ENCODE data around the gene SEC23IP.
"Not testable (repeated sequence)": the region's sequence is repeated elsewhere in the genome, so short reads cannot be mapped to it uniquely, and the experiment has no call there.

The SEC23IP gene

DNA sequence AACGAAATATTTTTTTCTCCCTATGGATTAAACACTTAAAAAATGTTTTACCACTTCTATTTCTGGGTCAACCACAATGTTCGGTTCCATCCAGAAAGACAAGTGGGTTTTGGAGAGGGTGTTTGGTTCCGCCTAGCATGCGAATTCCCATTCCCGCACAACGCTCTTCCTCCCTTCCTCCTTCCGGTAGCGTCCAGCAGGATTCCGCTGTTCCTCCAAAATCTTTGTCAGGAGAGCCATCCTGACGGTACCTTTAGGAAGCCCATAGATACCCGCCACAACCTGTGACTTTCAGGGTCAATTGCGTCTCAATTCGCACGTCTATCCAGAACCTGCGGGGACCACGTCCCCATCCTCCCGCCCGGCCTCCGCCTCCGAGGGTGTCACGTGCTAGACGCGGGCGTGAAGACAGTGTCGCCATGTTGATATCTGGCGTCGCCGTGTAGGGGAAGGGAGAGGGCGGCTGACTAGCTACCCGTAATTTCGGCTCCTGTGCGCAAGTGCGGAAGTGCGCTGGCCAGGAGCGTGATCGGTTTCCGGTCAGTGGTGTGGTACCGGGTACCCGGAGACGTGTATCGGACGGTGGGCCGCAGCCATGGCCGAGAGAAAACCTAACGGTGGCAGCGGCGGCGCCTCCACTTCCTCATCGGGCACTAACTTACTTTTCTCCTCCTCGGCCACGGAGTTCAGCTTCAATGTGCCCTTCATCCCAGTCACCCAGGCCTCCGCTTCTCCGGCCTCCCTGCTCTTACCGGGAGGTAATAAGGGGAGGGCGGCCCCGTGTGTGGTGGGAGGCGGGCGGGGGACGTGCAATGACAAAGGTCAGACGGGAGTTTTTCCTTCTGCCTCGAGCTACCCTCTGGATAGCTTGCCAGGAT, at the start of gene SEC23IP:
SEC23IP (plus strand) TSS at position 543 of the 878 bp plus-strand sequence; CDS start at position 596, 53 bp downstream.
- DNase-seq = peak; percentile 94

DNA sequence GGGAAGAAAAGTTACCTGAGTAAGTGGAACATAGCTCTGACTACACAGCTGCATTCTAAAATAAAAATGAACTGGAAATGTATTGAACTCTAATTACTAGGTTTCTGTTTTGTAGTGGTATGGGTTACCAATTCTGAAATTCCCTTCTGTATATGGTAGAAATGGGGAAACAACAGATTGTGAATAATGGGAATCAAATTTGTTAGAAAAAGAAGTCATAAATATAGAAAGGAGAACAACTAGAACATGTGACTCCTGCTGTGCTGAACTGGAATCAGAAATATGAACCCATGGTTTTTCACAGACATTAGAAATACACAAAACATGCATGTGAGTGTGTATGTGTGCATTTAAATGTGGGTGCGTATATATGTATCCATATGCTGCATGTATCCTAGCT, 46.9 kb upstream of the SEC23IP start:
- no peak for DNase-seq

DNA sequence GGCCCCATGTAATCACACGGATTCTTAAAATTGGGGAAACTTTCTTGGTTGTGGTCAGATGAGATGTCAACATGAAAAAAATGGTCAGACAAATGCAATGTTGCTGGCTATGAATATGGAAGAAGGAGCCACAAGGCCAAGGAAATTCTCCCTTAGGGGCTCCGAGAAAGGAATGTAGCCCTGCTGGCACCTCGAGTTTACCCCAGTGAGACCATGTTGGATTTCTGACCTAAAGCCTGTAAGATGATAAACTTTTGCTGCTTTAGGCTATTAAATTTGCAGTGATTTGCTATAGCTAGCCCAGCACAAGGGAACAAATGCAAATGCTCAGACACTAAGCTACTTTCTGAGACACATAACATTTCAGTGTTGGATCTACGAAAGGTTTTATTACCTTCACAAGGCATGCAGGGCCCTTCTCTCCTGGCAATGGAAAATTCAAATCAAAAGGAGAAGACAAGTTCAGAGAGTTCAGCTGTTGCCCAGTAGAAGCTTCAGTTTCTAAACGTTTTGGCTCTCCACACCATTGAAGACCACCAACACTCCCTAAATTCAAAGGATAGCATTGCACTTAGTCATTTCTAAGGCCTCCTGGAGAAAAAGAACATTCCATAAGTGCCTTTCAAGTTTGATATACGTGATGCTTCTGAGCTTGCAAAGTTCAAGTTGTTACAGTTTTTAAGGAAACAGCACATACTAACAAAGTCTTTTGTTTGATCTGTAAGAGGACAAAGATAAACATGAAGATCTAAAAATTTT, 43.3 kb upstream of the SEC23IP start:
- no peak for DNase-seq

DNA sequence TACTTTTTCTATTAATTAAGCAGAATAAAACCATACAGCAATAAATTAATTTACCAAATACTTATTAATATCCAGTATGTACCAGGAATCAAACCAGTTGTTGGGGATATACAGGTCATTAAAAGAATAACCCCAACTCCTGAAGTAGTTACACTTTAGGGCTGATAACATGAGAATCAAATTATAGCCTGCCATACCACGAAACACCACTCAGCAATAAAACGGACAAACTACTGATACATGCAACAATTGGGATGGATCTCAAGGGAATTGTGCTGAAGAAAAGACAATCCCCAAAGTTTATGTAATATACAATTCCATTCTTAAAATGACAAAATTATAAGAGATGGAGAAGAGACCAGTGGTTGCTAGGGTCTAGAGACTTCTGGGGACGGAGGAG, 42.6 kb upstream of the SEC23IP start:
- DNase-seq = no peak

DNA sequence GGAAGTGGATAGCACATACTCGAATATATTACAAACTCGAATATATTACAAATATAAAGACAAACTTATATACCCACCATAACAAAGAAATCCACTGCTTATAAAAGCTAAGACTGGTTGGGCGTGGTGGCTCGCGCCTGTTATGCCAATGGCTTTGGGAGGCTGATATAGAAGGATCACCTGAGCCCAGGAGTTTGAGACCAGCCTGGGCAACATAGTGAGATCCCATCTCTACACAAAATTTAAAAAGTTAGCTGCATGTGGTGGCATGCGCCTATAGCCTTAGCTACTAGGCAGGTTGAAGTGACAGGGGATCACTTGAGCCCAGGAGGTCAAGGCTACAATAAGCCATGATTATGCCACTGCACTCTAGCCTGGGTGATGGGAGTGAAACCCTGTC, 40.3 kb upstream of the SEC23IP start:
- DNase-seq = no peak

DNA sequence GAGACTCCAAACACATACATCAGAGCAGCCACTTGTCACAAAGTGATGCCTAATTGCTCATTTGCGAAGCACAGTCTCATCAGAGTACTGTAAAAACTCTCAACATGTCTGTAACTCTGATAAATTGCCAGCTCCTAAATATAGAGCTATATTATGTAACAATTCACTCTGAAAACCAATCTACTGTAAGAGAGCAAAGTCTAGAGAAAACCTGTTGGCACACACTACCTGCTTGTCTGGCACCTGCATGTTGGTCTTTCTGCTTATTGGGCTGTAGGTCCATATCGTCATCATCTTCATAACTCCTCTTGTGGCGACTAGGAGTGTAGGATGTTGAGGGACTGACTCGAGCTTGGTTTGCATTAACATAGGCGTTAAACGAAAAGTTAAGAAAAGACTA, 39.7 kb upstream of the SEC23IP start:
- no peak for DNase-seq

DNA sequence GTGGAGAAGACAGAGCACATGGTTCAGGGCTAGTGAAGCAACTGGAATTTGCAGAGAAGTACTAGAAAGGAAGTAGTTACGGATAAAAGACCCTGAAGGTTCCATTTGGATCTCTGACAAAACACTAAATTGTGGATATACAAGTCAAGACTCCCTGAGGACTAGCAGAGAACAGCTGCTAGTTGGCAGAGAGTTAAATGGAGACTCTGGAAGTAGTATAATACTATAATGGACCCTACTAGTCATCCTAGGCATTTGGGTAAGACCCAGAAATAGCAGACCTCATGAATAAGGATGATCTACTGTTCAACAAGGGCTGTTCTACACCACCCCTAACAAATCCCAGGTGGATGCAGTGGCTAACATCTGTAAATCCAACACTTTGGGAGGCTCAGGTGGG, 39.0 kb upstream of the SEC23IP start:
- DNase-seq = no peak

DNA sequence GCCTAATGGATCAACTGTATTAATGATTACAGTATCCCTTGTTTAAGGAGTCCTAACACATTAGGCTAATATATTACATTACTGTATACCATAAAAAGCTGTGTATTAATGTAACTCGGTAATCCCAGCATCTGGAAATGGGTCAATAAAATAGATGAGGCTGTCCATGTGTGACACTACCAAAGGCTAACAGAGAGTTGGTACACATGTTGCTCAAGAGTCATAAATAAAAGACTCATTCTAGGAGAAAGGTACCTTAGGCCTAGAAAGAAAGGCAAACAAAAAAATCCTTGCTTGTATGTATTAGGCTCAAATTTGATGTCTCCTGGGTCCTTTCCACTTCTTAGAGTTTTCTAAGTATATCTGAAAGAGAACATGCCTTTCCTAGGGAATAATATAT, 34.5 kb upstream of the SEC23IP start:
- no peak for DNase-seq

DNA sequence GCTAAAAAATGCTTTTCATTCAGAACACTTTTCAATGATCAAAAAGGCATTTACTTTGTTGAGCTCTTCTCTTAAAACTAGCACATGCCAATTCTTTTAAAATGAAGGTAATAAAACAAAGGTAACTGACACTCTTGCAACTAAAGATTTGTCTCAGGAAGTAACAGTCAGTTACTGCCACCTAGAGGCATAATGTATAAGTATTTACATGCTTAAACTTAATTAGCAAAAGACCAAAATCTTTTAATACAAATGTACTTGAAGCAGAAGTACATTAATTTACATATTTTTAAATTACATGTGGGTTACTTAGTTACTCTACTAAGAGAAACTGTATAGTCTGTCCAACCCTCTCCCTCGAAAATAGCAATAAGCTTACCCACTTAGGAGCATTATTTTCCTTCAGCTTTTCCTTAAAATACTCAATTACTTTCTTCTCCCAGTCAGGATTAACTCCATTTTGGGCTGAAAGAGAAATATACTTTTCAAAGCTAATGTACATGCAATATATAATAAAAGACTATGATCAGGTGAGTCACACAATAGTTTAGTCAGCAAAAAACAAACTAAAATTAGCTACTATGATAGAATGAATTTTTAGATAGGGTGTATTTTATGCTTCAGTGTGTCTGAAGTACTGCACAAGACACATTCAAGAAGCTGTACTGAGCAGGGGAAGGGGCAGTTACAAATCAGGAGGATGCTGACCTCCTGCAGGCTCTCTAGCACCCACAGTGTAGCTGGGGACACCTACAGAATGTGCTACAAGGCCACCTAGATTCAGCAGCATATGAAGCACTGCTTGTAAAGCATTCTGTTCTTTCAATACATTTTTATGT, 32.9 kb upstream of the SEC23IP start:
- peak; percentile 48 for DNase-seq

DNA sequence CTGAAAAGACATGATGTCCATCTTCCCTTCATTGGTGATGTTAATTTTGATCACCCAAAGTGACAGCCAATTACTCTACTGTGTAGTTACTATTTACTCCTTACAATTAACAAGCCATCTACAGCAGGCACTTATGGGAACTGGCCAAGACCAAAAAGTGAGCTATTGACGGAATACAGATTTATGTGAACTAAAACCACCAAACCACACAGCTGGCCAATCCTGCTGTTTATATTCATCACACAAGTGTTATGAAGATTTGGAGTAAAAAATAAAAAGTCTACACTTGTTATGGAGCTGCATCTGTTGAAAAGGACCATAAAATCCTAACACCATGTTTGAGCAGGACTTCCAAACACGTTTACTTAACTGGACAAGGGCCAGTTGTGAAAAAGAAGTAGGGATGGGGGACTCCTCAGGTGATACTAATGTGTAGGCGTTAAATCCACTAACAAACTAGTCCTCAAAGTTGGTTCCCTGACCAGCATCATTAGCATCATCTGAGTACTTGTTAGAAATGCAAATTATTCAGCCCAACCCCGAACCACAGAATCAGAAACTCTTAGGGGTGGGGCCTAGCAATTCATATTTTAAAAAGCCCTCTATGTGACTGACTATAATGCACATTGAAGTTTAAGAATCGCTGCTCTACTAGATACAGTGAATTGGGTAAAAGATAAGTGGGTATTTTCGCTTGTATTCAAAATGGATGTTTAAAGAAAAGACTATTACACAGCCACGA, 31.5 kb upstream of the SEC23IP start:
- no peak for DNase-seq

DNA sequence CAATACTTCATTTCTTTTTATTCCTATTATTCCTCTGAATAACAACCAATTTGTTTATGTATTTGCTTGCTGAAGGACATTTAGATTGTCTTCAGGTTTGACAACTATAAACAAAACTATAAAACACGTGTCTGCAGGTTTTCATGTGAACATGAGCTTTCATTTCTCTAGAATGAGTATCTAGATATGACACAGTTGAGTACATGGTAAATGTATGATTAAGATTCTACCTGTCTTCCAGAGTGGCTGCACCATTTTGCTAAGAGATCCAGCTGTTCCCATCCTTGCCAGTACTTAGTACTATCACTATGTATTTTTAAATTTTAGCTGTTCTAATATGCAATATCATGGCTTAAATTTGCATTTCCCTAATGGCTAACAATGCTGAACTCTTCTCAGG, 30.0 kb upstream of the SEC23IP start:
- DNase-seq = no peak

DNA sequence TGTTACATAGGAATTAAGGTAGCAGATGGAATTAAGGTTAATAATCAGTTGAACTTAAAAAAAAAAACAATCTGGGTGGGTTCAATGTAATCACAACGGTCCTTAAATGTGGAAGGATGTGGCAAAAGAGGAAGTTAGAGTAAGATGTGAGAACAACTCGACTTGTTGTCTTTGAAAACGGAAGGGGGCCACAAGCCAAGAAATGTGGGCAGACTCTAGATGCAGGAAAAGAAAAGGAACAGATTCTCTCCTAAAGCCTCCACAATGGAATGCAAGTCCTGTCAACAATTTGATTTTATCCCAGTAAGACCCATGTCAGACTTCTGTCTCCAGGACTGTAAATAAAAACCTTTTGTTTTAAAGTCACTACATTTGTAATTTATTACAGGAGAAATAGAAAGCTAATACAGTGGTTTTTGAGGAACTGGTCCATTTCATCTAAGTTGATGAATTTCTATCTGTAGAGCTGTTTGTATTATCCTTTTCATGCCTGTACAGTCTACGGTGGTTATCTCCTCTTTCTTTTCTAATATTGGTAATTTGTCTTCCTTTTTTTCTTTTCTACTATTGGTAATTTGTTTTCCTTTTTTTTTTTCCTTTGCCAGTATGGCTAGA, 28.5 kb upstream of the SEC23IP start:
- no peak for DNase-seq

DNA sequence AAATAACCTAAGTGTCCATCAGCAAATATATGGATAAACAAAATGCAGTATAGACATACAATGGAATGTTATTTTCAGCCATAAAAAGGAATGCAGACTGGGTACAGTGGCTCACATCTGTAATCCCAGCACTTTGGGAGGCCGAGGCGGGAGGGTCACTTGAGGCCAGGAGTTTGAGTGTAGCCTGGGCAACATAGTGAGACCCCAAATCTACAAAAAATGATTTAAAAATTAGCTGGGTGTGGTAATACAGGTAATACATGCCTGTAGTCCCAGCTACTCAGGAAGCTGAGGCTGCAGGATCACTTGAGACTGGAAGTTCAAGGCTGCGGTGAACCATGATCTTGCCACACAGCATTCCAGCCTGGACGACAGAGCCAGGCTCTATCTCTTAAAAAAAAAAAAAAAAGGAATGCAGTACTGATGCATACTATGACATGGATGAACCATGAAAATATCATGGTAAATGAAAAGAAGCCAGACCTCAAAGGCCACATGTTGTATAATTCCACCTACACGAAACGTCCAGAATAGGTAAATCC, 26.8 kb upstream of the SEC23IP start:
- DNase-seq = no peak

DNA sequence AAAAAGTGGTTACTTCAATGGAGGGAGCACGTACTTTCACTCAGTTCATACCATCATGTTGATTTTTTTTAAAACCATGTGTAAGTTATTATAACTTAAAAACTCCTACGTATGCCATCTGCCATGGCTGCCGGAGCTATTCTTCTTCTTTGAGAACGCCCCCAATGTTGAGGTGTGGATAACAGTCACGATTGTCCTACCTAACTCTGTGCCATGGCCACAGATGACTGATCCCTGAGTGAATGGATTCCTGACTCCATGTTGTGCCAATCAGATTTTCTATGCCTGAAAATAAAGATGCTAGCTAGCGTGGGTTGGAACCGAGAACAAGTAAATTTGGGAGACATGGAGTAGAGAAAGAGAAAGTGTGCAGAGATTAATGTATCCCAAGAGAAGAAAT, 25.2 kb upstream of the SEC23IP start:
- no peak for DNase-seq

DNA sequence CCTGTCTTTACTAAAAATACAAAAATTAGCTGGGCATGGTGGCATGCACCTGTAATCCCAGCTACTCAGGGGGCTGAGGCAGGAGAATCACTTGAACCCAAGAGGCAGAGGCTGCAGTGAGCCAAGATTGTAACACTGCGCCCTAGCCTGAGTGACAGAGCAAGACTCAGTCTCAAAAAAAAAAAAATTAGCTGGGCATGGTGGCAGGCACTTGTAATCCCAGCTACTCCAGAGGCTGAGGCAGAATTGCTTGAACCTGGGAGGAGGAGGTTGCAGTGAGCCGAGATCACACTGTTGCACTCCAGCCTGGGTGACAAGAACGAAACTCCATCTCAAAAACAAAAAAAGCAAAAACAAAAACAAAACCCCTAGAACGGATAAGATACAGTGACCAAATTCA, 23.1 kb upstream of the SEC23IP start:
- not testable (repeated sequence) for DNase-seq

DNA sequence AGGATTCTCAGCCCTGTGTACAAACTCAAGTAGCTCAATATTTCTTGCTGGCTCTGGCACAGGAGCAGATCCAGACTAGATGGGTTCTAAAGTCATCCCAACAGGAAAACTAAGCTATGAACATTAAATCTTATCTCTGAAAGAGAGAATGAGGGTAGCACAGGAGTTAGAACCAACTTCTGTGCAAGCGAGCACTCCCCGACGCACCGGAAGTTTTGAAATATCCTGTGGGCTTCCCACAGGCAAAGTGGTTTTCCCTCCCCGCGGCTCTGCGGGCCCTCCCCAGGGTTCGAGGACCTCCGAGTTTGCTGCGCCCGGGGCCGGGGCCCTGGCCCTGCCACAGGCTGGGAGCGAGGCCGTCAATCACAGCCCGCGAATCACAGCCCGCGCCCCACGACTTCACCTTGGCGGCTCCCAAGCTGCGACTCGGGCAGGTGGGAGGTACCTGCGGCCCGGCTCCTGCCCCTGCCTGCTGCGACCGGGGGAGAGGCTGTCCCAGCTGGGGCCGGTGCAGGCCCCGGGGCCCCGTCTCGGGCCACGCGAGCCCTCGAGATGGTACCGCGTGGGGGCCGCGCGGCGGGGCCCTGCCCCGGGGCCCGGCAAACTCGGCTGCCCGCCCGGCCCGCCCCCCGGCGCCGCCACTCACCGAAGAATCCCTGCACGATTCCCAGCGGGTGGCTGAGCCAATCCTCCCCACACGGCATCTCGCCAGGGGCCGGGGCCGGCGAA, 20.5 kb upstream of the SEC23IP start:
- DNase-seq = peak; percentile 39

DNA sequence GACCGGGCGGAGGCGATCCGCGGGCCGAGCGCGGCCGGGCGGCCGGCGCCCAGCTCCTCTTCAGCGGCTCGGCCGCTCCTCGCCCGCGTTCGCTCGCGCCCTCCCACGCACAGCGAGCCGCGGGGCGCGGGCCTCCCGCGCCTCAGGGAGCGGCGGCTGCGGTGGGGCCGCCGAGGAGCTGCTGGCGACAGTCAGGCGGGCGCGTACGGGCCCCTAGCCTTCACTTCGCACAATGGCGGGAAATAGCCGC, 20.0 kb upstream of the SEC23IP start, which contains the start of gene MCMBP:
MCMBP (minus strand) TSS at position 234 of the 250 bp plus-strand sequence. CDS start 259 bp downstream, outside the sequence.
- no peak for DNase-seq

DNA sequence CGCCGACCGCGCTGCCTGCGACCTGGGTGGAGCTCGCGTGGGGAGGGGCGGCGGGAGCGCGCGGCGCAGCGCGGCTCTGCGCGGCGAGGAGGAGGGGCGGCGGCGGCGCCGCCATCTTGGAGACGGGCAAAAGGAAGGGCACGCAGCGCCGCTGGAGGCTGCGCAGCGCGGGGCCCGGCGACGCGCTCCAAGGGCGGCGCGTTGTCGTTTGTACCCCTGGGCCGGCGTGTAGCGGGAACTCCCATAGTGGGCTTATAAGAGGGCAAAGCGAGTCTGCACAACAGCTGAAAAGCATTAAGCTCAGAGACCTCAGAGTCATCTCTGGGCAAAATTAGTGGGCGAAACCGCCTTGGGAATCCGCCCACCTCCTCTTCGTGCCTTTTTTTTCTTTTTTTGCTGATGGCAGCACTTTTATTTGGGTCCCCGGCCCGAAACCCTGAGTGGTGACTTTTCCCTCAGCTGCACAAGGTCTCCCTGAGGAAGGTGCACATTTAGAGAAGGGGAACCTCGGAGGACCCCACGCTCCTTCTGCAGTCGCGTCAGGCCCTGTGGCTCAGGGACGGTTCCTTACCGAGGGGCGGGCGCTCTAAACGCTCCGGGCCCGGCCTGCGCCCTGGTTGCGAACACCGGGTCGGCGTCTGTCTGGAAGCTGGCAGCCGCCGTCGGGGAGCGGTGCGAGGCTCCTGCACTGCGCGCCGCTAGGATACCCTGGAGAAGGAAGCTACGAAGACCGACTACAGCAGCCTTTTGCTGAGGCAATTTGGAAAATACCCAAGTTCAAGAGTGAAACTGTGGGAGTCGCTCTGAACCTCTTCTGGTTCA, 19.5 kb upstream of the SEC23IP start:
- peak; percentile 89 for DNase-seq

DNA sequence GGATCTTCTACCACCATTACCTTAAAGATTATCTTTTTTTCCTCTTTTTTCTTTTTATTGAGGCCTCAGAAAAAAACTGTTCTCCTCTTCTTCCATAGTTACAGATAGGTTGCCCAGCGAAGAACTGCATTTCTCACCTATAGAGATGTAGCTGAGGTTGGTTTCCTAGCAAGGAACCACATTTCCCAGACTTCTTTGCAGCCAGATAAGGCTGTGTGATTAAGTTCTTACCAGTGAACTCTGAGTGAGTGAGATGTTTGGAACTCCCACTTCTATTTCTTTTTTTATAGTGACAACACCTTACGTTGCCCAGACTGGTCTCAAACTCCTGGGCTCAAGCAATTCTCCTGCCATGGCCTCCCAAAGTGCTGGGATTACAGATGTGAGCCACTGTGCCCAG, 14.0 kb upstream of the SEC23IP start:
- no peak for DNase-seq

DNA sequence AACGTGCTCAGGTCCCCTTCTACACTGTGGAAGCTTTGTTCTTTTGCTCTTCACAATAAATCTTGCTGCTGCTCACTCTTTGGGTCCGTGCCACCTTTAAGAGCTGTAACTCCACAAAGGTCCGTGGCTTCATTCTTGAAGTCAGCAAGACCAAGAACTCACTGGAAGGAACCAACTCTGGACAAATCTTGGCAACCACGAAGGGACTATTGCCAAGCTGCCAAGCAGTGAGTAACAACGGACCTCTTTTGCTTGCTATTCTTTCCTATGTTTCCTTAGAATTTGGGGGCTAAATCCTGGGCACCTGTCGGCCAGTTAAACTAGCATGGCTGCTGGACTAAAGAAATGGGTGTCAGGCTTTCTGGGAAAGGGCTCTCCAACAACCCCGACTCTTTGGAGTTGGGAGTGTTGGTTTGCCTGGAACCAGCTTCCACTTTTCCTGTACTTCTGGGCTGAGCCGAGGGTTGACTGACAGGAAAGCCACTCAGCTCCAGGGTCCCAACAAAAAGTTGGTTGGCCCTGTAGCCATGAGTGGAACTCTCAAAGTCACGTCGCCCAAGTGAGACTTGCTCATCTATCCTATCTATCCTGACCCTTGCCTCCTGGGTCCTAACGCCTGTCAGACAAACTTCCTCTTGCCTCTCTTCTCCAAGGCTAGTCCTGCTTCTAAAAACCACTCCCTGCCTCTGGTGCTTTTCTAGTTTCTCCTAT, 8.5 kb upstream of the SEC23IP start:
- DNase-seq = not testable (repeated sequence)
